ENCODE results near the gene ECD. TPM values are rescaled to one million over a fixed set of nuclear protein-coding genes. Genes with fewer than 3 reads are reported as not detected.

ECD gene
- total RNA-seq, 3 donors from 2014 or later (not counting 1 experiment from before 2014, with no cell fraction given) = 48.4 to 53.6 (median 52.1) TPM

DNA sequence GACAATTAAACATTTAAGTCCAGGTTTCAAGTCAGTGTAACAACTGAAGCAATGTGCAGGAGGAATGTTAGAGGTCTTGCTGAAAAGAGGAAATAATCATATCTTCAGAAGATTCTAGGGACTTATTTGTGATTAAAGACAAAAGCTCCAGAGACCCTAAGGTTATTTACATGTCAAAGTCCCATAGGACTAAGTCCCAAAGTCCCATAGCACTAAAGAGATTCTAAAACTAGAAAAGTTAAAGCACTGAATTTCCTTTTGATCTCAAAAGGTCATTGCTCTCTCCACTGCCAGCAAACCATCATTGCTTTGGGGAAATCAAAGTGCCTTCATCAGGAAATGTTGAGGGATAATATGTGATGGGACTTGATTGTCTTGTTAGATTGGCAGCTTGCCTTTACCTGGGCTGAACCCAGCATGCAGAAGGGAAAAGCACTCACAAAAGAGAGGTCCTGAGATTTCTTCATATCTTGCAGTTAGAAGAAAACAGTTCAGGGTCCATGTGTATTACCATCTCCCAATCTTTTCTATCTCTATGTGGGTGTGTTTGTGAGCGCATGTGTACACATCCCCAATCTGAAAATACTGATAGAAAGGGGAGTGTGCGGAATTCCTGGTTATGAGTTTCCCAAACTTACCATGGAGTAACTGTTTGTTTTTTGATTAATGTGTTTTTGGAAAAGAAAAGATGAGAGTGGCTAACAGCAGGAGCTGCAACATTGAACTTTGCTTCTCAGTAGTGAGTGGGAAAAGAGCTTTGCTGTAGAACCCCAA is 35.7 kb downstream of the ECD start:
- peak overlapping the region in 1 of 2 donors; percentile 14 for H3K27ac Mint-ChIP-seq
- intact Hi-C loops (cut with micrococcal nuclease) = no loop called here
- H3K27me3 ChIP-seq (ENCODE audit: control insufficient read depth, insufficient read depth, low read length) = no peaks in the 10 kb centered on the region
- no peak overlapping the region for H3K4me3 Mint-ChIP-seq
- WGBS (ENCODE audit: insufficient coverage) = 100% methylated on average over 2 of the region's 2 CpGs
- H3K4me3 ChIP-seq (ENCODE audit: low read length) = no peak overlapping the region
- ATAC-seq (no peak), DNase-seq (no peak)
- no peaks in the 10 kb centered on the region for H3K9me3 ChIP-seq (ENCODE audit: control insufficient read depth, insufficient read depth, low read length)
- H3K4me1 Mint-ChIP-seq = no peaks in the 10 kb centered on the region
- H3K4me1 ChIP-seq (ENCODE audit: control insufficient read depth, insufficient read depth, low read length) = no peaks in the 10 kb centered on the region
- peaks cover 26% of the 10 kb centered on the region for H3K36me3 Mint-ChIP-seq
- no peak overlapping the region for H3K27ac ChIP-seq (ENCODE audit: low read length)
- H3K27me3 Mint-ChIP-seq (ENCODE audit: low read depth in 2 of 2) = no peaks in the 10 kb centered on the region
- H3K9me3 Mint-ChIP-seq = no peaks in the 10 kb centered on the region
- H3K36me3 ChIP-seq (ENCODE audit: control insufficient read depth, insufficient read depth, low read length) = peaks cover 73% of the 10 kb centered on the region
- TF ChIP-seq, protein P1, sequence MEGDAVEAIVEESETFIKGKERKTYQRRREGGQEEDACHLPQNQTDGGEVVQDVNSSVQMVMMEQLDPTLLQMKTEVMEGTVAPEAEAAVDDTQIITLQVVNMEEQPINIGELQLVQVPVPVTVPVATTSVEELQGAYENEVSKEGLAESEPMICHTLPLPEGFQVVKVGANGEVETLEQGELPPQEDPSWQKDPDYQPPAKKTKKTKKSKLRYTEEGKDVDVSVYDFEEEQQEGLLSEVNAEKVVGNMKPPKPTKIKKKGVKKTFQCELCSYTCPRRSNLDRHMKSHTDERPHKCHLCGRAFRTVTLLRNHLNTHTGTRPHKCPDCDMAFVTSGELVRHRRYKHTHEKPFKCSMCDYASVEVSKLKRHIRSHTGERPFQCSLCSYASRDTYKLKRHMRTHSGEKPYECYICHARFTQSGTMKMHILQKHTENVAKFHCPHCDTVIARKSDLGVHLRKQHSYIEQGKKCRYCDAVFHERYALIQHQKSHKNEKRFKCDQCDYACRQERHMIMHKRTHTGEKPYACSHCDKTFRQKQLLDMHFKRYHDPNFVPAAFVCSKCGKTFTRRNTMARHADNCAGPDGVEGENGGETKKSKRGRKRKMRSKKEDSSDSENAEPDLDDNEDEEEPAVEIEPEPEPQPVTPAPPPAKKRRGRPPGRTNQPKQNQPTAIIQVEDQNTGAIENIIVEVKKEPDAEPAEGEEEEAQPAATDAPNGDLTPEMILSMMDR (IDR thresholded peaks at IDR 0.05) = no peak

DNA sequence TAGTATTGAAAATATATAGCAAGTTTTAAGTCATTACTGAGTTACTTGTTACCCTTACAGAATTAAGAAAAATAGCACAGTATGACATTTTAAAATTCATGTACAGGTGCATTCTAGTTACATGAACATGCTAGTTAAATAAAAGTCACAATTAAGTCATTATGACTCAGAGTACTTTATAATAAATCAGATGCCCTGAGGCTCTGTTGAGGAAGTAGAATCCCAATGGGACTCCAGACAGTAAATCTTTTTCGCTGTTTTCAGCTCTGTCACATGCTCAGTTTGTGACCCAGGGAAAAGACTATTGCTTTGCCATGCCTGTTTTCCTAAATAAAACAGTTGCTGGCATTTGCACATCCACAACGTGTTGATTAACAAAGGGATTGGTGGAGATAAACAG is 36.5 kb downstream of the ECD start:
- DNase-seq (no peak), ATAC-seq (no peak)
- TF ChIP-seq, protein P1 (IDR thresholded peaks at IDR 0.05) = no peak
- Histone ChIP-seq H3K27ac (ENCODE audit: low read length) (no peak overlapping the region), H3K9me3 (ENCODE audit: control insufficient read depth, insufficient read depth, low read length) (no peaks in the 10 kb centered on the region), H3K36me3 (ENCODE audit: control insufficient read depth, insufficient read depth, low read length) (peaks cover 69% of the 10 kb centered on the region), H3K4me1 (ENCODE audit: control insufficient read depth, insufficient read depth, low read length) (no peaks in the 10 kb centered on the region), H3K27me3 (ENCODE audit: control insufficient read depth, insufficient read depth, low read length) (no peaks in the 10 kb centered on the region), H3K4me3 (ENCODE audit: low read length) (no peak overlapping the region)
- intact Hi-C loops (cut with micrococcal nuclease) = no loop called here
- H3K4me1 Mint-ChIP-seq = no peaks in the 10 kb centered on the region
- H3K27me3 Mint-ChIP-seq (ENCODE audit: low read depth in 2 of 2) = no peaks in the 10 kb centered on the region
- no peak overlapping the region for H3K27ac Mint-ChIP-seq
- peaks cover 26% of the 10 kb centered on the region for H3K36me3 Mint-ChIP-seq
- 80% methylated on average over 2 of the region's 2 CpGs for WGBS (ENCODE audit: insufficient coverage)
- no peak overlapping the region for H3K4me3 Mint-ChIP-seq
- H3K9me3 Mint-ChIP-seq = no peaks in the 10 kb centered on the region

DNA sequence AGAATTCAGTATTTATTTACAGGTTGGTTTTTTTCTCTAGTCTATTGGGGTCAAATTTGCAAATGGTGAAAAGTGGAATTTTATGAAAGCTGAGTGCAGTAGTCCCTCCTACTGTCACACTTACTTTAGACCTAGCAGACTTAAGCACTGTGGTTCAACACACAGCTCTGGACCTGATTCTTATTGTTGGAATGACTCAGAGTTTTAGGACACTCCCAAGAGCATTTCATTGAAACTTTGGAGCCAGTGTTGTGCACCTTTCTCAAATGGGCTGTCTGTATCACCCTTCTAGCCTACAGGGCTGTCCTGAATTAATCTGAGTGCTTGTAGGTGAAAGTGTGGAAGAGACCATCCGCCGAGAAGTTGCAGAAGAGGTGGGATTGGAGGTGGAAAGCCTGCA is 41.5 kb downstream of the ECD start:
- no peaks in the 10 kb centered on the region for H3K4me1 Mint-ChIP-seq
- no peak overlapping the region for H3K27ac Mint-ChIP-seq

More for the DNA sequence above, 41.5 kb downstream of the ECD start:
- Mint-ChIP-seq H3K9me3 (no peaks in the 10 kb centered on the region), H3K4me3 (no peak overlapping the region), H3K27me3 (ENCODE audit: low read depth in 2 of 2) (no peaks in the 10 kb centered on the region), H3K36me3 (peaks cover 5% of the 10 kb centered on the region)
- intact Hi-C loops (cut with micrococcal nuclease) = no loop called here
- no peak overlapping the region for H3K4me3 ChIP-seq (ENCODE audit: low read length)
- no peak for ATAC-seq
- no peaks in the 10 kb centered on the region for H3K9me3 ChIP-seq (ENCODE audit: control insufficient read depth, insufficient read depth, low read length)
- H3K27me3 ChIP-seq (ENCODE audit: control insufficient read depth, insufficient read depth, low read length) = no peaks in the 10 kb centered on the region
- no peaks in the 10 kb centered on the region for H3K4me1 ChIP-seq (ENCODE audit: control insufficient read depth, insufficient read depth, low read length)
- peaks cover 34% of the 10 kb centered on the region for H3K36me3 ChIP-seq (ENCODE audit: control insufficient read depth, insufficient read depth, low read length)
- TF ChIP-seq, protein P1 (IDR thresholded peaks at IDR 0.05) = no peak
- no peak overlapping the region for H3K27ac ChIP-seq (ENCODE audit: low read length)
- 96% methylated on average over 2 of the region's 2 CpGs for WGBS (ENCODE audit: insufficient coverage)
- no peak for DNase-seq

Data from natural killer cell (primary cell).